ENCODE measurements around the gene DLGAP4.

Gene DLGAP4

DNA sequence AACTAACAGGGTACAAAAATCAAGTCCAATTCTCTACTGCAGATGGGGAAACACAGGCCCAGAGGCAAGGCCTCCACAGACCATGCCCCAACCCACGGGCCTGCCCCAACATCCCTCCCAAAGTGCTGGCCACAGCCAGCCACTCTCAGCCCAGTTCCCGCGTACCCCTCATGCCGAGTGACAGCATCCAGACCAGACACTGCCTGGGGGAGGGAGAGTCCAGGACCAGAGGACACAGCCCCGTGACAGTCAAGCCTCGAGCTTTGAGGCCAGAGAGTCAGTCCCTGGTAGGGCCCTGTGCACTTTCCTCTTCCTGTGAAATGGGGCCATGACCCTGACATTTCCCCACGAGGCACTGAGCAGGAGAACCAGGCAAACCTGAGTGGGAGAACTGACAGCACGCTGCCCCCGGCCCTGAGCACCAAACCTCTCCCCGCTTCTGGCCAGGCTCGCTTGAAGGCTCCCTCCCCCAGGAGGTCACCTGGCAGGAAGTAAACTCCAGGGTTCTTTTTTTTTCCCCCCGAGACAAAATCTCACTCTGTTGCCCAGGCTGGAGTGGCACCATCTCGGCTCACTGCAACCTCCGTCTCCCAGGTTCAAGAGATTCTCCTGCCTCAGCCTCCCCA is 240.1 kb downstream of the DLGAP4 start:
- TF ChIP-seq, protein P1, sequence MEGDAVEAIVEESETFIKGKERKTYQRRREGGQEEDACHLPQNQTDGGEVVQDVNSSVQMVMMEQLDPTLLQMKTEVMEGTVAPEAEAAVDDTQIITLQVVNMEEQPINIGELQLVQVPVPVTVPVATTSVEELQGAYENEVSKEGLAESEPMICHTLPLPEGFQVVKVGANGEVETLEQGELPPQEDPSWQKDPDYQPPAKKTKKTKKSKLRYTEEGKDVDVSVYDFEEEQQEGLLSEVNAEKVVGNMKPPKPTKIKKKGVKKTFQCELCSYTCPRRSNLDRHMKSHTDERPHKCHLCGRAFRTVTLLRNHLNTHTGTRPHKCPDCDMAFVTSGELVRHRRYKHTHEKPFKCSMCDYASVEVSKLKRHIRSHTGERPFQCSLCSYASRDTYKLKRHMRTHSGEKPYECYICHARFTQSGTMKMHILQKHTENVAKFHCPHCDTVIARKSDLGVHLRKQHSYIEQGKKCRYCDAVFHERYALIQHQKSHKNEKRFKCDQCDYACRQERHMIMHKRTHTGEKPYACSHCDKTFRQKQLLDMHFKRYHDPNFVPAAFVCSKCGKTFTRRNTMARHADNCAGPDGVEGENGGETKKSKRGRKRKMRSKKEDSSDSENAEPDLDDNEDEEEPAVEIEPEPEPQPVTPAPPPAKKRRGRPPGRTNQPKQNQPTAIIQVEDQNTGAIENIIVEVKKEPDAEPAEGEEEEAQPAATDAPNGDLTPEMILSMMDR (IDR thresholded peaks at IDR 0.05; ENCODE audit: control insufficient read depth, extremely low read depth, insufficient read depth): no peak
- DNase-seq (ENCODE audit: low read depth): no peak
- no peak overlapping the region for H3K4me3 ChIP-seq (ENCODE audit: low read depth, low read length)

DNA sequence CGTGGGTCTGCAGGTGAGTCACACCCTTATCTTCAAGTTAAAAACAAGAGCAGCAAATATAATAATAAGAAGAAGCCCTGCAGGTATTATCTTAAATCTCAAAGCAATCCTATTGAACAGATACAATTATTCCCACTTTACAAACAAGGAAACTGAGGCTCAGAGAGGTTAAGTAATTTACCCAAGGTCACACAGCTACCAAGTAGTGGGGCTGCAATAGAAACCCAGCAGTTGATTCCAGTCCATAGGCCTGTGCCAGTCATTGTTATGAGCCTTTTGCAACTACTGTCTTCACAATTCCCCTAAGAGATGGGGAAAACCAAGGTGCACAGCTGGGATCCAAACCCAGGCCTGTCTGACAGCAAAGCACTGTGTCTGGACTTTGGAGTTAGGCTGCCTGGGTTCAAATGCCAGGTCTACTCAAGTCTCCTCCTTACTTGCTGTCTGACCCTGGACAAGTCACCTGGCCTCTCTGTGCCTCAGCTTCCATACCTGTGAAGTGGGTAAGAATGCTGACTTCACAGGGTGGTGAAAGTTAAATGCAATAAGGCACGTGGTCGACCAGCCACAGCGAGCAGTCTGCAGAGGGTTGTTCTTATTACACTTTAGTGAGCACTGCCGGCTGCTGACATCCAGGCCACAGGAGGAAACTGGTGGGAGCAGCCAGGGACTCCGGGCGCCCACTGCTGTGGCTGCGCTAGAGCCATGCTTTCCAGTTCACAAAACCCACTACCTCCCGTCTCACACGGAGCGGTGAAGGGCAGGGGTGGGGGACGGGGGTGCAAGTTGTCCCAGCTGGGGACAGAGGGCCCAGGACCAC is 241.3 kb downstream of the DLGAP4 start:
- no peak for DNase-seq (ENCODE audit: low read depth)
- H3K4me3 ChIP-seq (ENCODE audit: low read depth, low read length): no peak overlapping the region
- TF ChIP-seq, protein P1 (IDR thresholded peaks at IDR 0.05; ENCODE audit: control insufficient read depth, extremely low read depth, insufficient read depth): no peak

DNA sequence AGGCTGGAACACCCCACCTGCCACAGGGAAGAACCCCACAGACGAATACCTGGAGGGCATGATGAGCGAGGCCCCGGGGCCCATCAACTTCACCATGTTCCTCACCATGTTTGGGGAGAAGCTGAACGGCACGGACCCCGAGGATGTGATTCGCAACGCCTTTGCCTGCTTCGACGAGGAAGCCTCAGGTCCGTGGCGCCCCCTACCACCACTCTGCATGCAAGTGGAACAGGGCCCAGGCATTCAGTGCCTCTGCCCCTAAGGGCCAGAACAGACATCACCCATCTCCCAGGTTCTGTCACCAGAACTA is 241.8 kb downstream of the DLGAP4 start:
- DNase-seq (ENCODE audit: low read depth): no peak
- TF ChIP-seq, protein P1 (IDR thresholded peaks at IDR 0.05; ENCODE audit: control insufficient read depth, extremely low read depth, insufficient read depth): no peak
- H3K4me3 ChIP-seq (ENCODE audit: low read depth, low read length): no peak overlapping the region

DNA sequence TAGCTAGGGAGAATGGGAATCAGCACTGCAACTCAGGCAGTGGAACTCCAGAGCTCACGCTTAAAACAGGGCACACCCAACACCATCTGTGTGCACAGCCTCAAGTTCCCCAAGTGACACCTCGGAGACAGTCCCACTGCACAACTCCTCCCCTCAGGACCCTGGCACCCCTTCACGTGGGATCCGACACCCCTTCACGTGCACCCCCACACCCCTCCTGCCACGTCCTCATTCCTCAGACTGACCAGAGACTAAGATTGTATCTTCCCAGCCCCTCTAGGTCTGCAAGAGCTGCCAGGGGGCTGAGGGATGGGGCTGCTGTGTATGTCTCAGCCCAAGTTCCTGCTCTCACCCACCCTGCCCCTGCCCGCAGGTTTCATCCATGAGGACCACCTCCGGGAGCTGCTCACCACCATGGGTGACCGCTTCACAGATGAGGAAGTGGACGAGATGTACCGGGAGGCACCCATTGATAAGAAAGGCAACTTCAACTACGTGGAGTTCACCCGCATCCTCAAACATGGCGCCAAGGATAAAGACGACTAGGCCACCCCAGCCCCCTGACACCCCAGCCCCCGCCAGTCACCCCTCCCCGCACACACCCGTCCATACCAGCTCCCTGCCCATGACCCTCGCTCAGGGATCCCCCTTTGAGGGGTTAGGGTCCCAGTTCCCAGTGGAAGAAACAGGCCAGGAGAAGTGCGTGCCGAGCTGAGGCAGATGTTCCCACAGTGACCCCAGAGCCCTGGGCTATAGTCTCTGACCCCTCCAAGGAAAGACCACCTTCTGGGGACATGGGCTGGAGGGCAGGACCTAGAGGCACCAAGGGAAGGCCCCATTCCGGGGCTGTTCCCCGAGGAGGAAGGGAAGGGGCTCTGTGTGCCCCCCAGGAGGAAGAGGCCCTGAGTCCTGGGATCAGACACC is 242.8 kb downstream of the DLGAP4 start:
- DNase-seq (ENCODE audit: low read depth): no peak
- TF ChIP-seq, protein P1 (IDR thresholded peaks at IDR 0.05; ENCODE audit: control insufficient read depth, extremely low read depth, insufficient read depth): no peak
- no peak overlapping the region for H3K4me3 ChIP-seq (ENCODE audit: low read depth, low read length)

DNA sequence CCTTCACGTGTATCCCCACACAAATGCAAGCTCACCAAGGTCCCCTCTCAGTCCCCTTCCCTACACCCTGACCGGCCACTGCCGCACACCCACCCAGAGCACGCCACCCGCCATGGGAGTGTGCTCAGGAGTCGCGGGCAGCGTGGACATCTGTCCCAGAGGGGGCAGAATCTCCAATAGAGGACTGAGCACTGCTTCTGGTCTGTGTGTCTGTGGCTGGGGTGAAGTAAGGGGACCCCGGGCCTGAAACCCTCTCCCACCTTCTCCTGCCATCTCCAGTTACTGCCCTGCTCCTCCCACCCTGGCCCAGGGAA is 243.4 kb downstream of the DLGAP4 start:
- TF ChIP-seq, protein P1 (IDR thresholded peaks at IDR 0.05; ENCODE audit: control insufficient read depth, extremely low read depth, insufficient read depth): no peak
- H3K4me3 ChIP-seq (ENCODE audit: low read depth, low read length): no peak overlapping the region
- no peak for DNase-seq (ENCODE audit: low read depth)

DNA sequence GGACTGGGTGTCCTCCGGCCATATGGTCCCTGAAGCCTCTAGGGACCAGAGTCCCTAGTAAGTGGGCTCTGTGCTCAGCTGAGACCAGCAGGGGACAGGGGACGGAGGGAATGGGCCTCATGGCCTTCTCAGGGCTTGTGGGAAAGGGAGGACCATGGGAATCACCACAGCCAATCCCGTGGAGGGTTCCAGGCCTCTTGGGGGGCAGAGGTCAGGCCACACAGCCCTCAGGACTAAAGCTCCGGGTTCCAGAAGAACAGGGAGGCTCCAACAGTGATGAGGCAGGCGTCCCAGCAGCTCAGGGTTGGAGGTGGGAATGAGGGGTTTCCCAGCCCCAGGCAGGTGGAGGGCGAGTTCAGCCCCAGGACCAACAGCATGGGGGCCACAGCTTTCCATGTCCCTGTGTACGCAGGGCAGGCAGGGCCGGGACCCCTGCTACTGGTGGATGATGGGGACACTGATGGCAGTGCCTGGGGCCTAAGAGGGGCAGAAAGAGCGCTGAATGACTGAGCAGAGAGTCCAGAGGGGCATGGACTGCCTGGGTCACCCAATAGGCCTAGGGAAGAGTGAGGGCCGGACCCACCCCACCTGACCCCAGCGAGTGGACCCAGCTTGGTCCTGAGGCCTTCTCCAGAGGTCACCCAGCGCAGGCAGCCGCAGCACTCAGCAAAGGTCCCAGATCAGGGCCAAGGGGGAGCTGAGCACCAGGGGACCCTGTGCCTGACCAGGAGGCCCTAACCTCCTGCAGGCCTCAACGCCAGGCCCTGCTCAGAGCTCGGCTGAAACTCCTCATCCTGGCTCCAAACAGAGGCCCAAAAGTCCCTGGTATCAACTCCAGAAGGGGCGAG is 244.0 kb downstream of the DLGAP4 start:
- no peak overlapping the region for H3K4me3 ChIP-seq (ENCODE audit: low read depth, low read length)
- no peak for DNase-seq (ENCODE audit: low read depth)
- TF ChIP-seq, protein P1 (IDR thresholded peaks at IDR 0.05; ENCODE audit: control insufficient read depth, extremely low read depth, insufficient read depth): no peak
